Stimulated activated CD4-positive, alpha-beta T cell treated with anti-CD3 and anti-CD28 coated beads, Interleukin-12 subunit alpha, Interleukin-12 subunit beta, amount 100 ng/mL, for 48 hours (primary cell): ENCODE measurements around the gene KRTAP2-2.

Source experiments
- DNase-seq, 3 donors: peaks; one replicate each; pipeline ENCODE4 v3.0.0-alpha.2; 2020; ENCODE audit warnings: low read depth in 2 of 3, low spot score in 1 of 3

Gene KRTAP2-2

GRCh38 chr17:41026715-41027471, 28.1 kb downstream of the KRTAP2-2 start, which contains the start of gene KRTAP1-5:
KRTAP1-5 (minus strand) TSS chr17:41027208; CDS start chr17:41027155, 53 bp downstream.
- DNase-seq, result no peak

GRCh38 chr17:41024697-41025096, 30.3 kb downstream of the KRTAP2-2 start:
- DNase-seq, result no peak

GRCh38 chr17:41020336-41020735, 34.7 kb downstream of the KRTAP2-2 start:
- DNase-seq, result no peak

GRCh38 chr17:41019415-41019814, 35.6 kb downstream of the KRTAP2-2 start:
- DNase-seq, result no peak

- DNase-seq, result no peak
Measured at GRCh38 chr17:41018541-41018940, 36.5 kb downstream of the KRTAP2-2 start.

- DNase-seq, result no peak
Measured at GRCh38 chr17:41016578-41017215, 38.3 kb downstream of the KRTAP2-2 start.

GRCh38 chr17:41015454-41015853, 39.6 kb downstream of the KRTAP2-2 start:
- no peak for DNase-seq

GRCh38 chr17:41013606-41014005, 41.4 kb downstream of the KRTAP2-2 start:
- no peak for DNase-seq

- no peak for DNase-seq
Measured at GRCh38 chr17:41013181-41013580, 41.8 kb downstream of the KRTAP2-2 start.

- no peak for DNase-seq
Measured at GRCh38 chr17:41012326-41013120, 42.5 kb downstream of the KRTAP2-2 start.

GRCh38 chr17:41010441-41010840, 44.6 kb downstream of the KRTAP2-2 start:
- no peak for DNase-seq

GRCh38 chr17:41009936-41010335, 45.1 kb downstream of the KRTAP2-2 start:
- no peak for DNase-seq

GRCh38 chr17:41009301-41009760, 45.7 kb downstream of the KRTAP2-2 start:
- DNase-seq, result no peak

GRCh38 chr17:41008811-41009210, 46.2 kb downstream of the KRTAP2-2 start, which contains the start of gene KRTAP3-1:
KRTAP3-1 (minus strand) TSS chr17:41009128; CDS start chr17:41009074, 54 bp downstream.
- no peak for DNase-seq
